Fibroblast of skin of left biceps (primary cell): ENCODE measurements around the gene SPINT1.

Experiments
- DNase-seq, 2 experiments: peaks; one replicate each; pipeline ENCODE4 v3.0.0-alpha.2; 2013; ENCODE audit warnings: low read depth in 2 of 2

Gene SPINT1

DNA sequence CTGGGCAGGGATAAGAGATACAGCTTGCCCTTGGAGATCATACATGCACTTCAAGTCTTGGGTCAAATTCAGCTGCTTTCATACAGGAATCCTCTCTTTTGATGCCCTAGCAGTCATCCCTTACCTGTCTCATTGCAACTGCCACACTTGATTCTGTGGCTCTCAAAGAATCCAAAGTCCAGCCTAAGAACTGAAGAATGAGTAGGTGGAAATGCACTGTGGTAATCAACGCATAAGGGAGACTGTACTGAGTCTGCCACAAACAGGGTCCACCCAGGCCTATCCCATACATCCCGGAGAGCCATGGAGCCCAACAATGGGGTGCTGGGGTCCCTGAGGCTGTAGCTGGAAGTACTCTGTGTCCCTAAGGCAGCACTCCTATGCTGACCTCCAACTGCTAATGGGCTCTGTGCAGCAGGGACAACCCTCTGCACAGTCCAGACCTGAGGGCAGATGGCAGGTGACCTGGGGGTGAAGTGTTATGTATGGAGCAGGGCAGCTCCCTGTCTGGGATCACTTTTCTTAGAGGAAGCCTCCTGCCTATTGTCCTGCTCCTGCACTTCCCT is 48.7 kb downstream of the SPINT1 start:
- DNase-seq = no peak

DNA sequence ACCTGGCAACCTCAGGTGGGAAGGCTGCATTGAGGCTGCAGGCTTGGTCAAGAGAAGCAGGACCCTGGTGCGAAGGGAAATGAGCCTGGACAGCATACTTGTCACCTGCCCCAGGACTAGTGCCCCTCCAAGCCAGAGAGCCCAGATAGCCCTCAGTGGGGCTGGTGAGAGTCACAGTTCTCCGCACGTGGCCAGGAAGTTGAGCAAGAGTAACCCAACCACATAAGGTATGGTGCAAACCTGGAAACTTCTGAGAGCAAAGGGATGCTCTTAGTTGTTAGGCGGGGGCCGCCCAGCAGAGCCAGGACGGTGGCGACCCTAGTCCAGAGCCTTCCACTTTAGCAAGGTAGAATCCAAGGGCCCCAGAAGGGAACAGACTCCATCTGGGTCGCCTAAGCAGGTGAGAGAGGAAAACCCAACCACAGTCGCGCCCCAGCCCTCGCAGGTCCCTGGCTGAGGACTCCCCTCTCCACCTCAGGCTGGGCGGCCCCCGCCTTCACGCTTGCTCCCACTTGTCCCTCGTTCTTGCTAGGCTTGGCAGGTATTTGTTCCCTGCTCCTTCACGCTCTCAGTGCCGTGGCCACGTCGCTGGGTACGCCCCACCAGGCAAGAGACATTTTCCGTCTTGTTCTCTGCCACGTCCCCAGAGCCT is 49.3 kb downstream of the SPINT1 start:
- no peak for DNase-seq

DNA sequence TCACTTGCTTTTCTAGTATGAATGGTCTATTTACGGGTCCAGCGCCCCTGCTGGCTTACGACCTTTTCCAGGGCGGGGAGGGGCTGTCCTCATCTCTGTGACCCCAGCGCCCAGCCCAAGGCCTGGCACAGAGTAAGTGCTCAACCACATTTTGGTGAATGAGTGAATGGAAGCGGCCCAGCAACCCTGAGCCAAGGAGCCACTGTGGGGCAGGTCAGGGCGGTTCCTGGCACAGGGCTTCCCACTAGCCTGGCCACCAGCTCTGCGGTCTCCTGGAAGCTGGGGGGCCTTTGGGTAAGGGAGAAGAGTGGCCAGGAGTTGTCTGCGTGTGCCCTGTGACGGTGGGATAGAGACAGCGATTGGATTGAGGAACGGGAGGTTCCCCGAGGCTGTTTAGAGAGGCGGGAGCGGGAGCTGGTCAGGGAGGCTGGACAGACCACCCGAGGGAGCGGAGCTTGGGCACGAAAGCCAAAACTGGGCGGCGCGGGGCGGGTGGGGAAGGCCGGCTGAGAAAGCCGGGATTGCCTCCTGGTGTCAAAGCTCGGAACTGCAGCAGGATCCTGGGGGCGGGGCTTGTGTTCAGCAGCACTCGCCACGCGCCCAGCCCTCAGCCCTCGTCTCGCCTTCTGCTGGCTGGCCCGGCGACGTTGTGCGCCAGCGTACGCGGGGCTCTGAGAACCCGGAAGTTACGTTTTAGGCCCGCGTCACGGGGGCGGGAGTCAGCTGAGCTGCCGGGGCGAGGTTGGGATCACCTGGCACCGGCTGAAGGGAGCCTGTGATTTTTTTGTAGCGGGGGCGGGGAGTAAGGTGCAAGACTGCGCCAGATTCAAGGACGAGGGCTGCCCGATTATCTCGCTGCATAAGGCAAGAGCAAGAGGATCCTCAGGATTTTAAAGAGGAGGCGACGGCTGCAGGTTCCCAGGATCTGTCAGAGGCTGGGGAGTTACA is 50.2 kb downstream of the SPINT1 start, which contains the start of gene VPS18:
VPS18 (plus strand) TSS at position 718 of the 948 bp plus-strand sequence. CDS start 319 bp downstream, outside the sequence.
- peak; percentile 82 to 87 for DNase-seq

DNA sequence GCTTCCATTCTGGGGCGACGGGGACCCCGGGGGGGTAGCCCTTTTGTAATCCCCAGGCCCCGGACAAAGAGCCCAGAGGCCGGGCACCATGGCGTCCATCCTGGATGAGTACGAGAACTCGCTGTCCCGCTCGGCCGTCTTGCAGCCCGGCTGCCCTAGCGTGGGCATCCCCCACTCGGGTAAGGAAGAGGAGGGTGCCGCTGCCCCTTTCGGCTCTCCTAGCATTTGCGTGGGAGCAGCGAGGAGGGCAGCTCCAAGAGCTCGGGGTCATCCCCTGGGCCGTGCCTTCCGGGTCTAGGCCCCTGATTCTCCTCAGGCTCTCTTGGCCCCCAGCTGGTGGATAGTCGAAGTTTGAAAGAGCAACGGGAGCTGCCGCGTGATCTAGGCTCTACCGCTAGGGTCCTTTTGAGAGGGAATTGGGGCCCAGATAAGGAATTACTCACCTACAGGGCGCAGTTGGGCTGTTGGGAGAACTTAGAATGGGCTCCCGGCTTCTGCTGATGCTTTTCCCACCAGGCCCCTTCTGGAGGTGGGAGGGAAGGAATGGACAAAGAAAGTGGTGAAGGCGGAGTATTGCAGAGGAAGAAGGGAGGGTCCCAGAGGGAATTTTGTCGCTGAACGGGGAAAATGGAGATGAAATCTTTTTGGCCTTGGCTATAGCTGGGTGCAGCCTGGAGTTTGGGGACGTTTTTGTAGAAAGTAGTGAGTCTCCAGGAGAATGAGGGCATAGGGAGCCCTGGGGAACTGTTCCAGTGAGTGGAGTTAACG is 51.0 kb downstream of the SPINT1 start:
- peak in 1 of 2 experiments; percentile 21 for DNase-seq

DNA sequence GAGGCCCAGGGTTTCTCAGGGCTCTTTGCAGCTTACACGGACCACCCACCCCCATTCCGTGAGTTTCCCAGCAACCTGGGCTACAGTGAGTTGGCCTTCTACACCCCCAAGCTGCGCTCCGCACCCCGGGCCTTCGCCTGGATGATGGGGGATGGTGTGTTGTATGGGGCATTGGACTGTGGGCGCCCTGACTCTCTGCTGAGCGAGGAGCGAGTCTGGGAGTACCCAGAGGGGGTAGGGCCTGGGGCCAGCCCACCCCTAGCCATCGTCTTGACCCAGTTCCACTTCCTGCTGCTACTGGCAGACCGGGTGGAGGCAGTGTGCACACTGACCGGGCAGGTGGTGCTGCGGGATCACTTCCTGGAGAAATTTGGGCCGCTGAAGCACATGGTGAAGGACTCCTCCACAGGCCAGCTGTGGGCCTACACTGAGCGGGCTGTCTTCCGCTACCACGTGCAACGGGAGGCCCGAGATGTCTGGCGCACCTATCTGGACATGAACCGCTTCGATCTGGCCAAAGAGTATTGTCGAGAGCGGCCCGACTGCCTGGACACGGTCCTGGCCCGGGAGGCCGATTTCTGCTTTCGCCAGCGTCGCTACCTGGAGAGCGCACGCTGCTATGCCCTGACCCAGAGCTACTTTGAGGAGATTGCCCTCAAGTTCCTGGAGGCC is 55.8 kb downstream of the SPINT1 start:
- DNase-seq = no peak

DNA sequence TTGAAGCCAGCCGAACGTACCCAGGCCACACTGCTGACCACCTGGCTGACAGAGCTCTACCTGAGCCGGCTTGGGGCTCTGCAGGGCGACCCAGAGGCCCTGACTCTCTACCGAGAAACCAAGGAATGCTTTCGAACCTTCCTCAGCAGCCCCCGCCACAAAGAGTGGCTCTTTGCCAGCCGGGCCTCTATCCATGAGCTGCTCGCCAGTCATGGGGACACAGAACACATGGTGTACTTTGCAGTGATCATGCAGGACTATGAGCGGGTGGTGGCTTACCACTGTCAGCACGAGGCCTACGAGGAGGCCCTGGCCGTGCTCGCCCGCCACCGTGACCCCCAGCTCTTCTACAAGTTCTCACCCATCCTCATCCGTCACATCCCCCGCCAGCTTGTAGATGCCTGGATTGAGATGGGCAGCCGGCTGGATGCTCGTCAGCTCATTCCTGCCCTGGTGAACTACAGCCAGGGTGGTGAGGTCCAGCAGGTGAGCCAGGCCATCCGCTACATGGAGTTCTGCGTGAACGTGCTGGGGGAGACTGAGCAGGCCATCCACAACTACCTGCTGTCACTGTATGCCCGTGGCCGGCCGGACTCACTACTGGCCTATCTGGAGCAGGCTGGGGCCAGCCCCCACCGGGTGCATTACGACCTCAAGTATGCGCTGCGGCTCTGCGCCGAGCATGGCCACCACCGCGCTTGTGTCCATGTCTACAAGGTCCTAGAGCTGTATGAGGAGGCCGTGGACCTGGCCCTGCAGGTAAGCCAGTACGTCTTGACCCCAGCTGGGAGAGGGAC is 56.6 kb downstream of the SPINT1 start:
- DNase-seq = no peak

DNA sequence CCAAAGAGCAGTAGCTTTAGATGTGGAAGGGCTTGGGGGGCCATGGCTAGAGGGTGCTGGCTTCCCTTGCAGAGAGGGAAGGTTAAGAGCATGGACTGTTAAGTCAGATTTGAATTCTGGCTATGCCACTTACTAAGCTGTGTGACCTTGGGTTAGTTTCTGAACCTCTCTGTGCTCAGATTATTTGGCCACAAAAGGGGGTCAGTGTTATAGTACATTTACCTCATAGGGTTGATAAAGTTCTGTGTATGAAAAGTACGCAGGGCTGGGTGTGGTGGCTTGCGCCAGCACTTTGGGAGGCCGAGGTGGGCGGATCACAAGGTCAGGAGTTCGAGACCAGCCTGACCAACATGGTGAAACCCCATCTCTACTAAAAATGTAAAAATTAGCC is 57.2 kb downstream of the SPINT1 start:
- no peak for DNase-seq

DNA sequence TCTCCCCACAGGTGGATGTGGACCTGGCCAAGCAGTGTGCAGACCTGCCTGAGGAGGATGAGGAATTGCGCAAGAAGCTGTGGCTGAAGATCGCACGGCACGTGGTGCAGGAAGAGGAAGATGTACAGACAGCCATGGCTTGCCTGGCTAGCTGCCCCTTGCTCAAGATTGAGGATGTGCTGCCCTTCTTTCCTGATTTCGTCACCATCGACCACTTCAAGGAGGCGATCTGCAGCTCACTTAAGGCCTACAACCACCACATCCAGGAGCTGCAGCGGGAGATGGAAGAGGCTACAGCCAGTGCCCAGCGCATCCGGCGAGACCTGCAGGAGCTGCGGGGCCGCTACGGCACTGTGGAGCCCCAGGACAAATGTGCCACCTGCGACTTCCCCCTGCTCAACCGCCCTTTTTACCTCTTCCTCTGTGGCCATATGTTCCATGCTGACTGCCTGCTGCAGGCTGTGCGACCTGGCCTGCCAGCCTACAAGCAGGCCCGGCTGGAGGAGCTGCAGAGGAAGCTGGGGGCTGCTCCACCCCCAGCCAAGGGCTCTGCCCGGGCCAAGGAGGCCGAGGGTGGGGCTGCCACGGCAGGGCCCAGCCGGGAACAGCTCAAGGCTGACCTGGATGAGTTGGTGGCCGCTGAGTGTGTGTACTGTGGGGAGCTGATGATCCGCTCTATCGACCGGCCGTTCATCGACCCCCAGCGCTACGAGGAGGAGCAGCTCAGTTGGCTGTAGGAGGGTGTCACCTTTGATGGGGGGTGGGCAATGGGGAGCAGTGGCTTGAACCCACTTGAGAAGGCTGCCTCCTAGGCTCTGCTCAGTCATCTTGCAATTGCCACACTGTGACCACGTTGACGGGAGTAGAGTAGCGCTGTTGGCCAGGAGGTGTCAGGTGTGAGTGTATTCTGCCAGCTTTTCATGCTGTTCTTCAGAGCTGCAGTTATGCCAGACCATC is 59.0 kb downstream of the SPINT1 start:
- DNase-seq = no peak

DNA sequence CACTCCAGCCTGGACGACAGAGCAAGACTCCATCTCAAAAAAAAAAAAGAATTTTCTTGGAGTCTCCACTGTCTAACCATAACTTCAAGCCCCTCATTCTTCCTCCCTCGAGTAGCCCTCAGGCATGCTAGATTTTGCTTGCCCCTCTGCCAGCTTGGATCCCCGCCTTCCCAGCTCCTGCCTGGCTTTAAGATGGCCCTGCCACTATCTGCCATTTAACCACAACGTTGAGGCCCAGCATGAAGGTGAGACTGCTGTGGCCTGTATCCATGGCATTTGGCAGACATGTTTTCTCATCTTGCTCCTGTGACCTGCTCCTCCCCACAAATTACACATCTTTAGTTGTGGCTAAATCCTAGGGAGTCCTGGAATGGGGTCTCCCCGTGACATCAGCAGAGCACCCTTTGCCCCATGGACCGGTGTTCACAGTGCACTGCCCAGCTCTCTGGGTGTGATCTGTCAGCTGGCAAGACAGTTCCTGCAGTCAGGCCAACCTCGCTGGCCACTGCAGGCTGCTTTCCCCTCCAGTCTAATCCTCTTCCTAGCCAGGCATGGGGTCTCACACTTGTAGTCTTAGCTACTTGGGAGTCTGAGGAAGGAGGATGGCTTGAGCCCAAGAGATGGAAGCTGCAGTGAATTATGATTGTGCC is 60.8 kb downstream of the SPINT1 start:
- DNase-seq = no peak

DNA sequence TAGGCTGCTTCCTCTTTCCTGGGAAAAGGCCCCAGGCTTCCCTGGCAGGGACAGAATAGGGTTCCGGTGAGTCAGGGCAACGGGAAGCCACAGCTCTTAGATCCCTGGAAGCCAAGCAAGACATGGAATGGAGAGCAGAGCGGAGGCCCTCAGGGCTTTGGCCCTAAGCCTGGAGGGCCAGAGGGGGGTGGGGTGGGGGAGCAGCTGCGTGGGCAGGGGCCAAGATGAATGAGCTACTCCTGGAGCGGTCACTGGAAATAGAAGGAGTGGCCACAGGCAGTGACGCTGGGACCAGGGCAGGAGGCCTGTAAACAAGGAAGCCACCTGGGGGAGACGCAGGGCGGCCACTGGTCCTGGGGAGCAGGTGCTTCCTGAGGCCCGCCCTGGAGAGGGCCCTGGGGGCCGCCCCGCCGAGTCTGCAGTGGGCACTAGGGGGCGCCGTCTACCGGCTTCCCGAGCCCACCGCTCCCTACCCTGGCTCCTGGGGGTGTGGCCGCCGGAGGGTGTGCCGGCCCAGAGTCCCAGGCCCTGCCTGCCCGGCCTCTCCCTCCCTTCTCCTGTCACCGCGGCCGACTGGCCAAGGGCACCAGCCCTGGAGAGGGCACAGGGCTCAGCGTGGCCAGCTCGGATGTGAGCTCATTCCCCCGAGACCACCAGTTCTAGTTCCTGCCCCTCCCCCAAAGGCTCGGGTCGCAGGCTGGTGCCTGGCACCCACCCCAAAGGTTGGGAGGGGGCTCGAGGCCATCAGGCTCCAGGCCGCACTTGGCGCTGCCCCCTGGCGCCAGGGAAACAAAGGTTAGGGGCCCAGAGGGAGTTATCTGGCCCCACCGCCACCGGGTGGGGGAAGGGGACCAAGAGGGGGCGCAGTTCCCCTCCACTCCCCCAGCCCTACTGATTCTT is 62.5 kb downstream of the SPINT1 start:
- DNase-seq = peak; percentile 64 to 66

DNA sequence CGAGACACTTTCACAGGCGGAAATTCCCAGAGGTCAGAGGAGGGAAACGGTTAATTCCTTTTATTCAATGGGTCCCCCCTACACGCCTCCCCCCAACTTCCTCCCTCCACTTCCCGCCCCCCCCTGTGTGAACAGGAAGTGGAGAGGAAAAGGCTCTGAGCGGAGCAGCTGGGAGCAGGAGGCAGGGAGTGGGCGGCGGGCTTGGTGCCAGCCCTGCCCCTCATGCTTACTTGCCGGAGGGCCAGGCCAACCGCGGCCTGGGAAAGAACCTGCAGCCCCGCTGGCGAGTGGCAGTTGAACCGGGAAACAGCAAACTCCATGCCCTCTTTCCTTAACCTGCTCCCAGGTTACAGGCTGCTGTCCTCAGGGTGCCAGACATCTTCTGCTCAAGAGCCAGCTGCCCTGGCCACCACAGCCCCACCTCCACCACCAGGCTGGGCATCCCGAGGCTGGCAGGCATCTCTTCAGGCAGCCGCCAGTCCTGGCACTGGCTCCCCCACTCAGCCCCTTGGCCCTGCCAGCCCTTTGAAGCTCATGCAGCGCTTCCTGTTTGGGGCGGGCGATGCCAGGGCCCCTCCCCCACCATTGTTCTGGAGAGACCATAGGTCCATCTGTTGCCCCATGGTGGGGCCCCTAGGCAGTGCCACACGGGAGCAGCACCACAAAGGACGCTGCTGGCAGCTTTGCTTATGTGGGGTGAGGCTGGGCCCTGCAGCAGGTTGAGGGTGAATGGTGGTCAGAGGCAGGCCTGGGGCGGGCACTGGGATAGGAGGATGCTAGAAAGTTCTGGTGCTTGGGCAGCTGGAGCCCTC is 63.3 kb downstream of the SPINT1 start:
- no peak for DNase-seq
